Naive thymus-derived CD8-positive, alpha-beta T cell (primary cell): ENCODE results near the gene PRG2. TPM values are rescaled to one million over a fixed set of nuclear protein-coding genes. Genes with fewer than 3 reads are reported as not detected.

Experiments used
- ATAC-seq, 2 donors: fragments of 150-1000 bp; cut with Tn5 transposase in 1 of 2; sonication (Bioruptor Pico), chemical (Tn5 transposase) in 1 of 2; 1 replicate in 1 of 2; 2 replicates in 1 of 2; pipeline ENCODE4 v1.10.0; 2021; ENCODE audit warnings: mild to moderate bottlenecking in 2 of 2, moderate library complexity in 2 of 2
- POLR2A ChIA-PET: fragments of 350-600 bp; sonication (Branson Sonifier 250); formaldehyde crosslinking; loops from one replicate; lab custom pipeline; 2021; ENCODE audit warnings: antibody characterized with exemption; lab: Charles Lee
- DNase-seq, 10 donors: peaks; one replicate each; pipeline versions ENCODE4 v3.0.0 to v3.0.0-alpha.2; 2020 to 2022
- H3K27ac Mint-ChIP-seq, 10 donors: one replicate each; pipeline ENCODE4 v1.8.0; 2020 to 2022; ENCODE audit warnings: mild to moderate bottlenecking in 10 of 10, mixed read lengths in 10 of 10, moderate library complexity in 4 of 10, inconsistent platforms in 1 of 10
- H3K27me3 Mint-ChIP-seq, 5 donors: one replicate each; pipeline ENCODE4 v1.8.0; 2021 to 2022; ENCODE audit warnings: mixed read lengths in 5 of 5
- H3K36me3 Mint-ChIP-seq, 3 donors: one replicate each; pipeline ENCODE4 v1.8.0; 2020 to 2022; ENCODE audit warnings: mixed read lengths in 3 of 3, mild to moderate bottlenecking in 2 of 3, inconsistent platforms in 1 of 3
- H3K4me1 Mint-ChIP-seq, 4 donors: one replicate each; pipeline ENCODE4 v1.8.0; 2021 to 2022; ENCODE audit warnings: mixed read lengths in 4 of 4
- H3K4me3 Mint-ChIP-seq, 10 donors: one replicate each; pipeline ENCODE4 v1.8.0; 2020 to 2022; ENCODE audit warnings: mild to moderate bottlenecking in 10 of 10, mixed read lengths in 10 of 10, moderate library complexity in 6 of 10, inconsistent platforms in 1 of 10
- H3K9me3 Mint-ChIP-seq, 9 donors: one replicate each; pipeline ENCODE4 v1.8.0; 2020 to 2022; ENCODE audit warnings: mixed read lengths in 9 of 9, mild to moderate bottlenecking in 3 of 9, inconsistent platforms in 1 of 9, moderate library complexity in 1 of 9
- polyA plus RNA-seq, 3 donors: library from polyadenylated mRNA; unstranded; fragments of 300-500 nt; fragmentation: Illumina TruSeq; gene quantifications; one replicate each; pipeline ENCODE4 v1.2.3, GENCODE V29; 2021
- total RNA-seq, 8 experiments: library from RNA in 2 of 8; stranded (reverse) in 2 of 8; gene quantifications; one replicate each; pipeline ENCODE4 v1.2.3 and lab custom pipeline; 2021 to 2026

The PRG2 gene
- total and polyA plus RNA-seq, 5 experiments from 2014 or later, result not detected

DNA sequence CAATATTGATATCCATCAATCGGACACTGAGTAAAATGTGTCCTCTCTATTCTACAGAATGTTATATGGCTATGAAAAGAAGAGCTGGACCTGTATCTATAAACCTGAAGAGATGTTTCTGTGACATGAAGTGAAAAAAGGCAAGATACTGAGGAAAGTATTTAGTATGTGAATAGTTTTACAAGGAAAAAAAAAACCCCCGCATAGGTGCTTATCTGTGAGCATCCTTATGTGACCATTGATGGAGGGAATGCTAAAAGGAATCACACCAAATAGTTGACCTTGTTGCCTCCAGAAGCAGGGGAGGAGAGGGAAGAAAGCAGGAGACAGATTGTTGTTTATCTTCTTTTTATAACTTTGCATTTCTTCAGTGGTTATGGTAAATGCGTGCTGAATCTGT is 661 bp upstream of the PRG2 start:
- peaks cover 0 to 2% (median 0%) of the 10 kb centered on the region in 4 donors for H3K4me1 Mint-ChIP-seq
- peaks cover 0 to 8% (median 0%) of the 10 kb centered on the region in 5 donors for H3K27me3 Mint-ChIP-seq
- POLR2A ChIA-PET, result no interaction called here

DNA sequence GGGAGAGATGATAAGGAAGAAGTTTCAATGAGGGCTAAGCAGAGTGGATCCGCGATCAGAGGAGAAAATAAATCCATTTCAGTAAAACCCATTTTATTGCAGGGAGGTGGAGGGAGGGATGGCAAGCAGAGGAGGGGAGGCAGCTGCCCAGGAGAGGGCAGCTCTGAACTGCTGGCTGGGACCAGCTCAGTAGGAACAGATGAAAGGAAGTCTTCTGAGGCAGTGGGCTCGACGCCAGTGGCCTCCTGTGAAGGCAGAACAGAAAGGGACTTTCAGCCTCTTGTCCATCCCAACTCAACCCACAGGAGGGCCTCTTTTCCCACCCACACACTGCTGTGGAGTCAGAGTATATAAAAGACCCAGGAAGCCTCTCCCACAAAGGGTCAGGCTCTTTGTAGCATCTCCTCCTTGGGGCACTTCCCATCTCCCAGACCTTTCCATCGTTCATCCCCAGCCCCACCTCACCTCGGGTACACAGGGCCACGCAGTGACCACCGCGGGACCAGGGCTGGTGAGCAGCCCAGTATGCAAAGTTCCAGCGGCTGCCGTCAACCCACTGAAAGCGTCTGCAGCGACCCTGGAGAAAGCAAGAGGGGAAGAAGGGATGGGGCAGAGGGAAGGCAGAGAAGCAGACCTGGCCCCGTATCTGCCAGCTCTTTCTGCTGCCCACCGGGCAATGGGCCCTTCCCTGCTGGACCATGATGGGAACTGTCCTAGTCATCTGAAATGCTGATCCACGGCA is 3.0 kb downstream of the PRG2 start:
- Mint-ChIP-seq H3K9me3 (no peaks in the 10 kb centered on the region), H3K27me3 (peaks cover 0 to 13% (median 0%) of the 10 kb centered on the region in 5 donors), H3K36me3 (no peaks in the 10 kb centered on the region), H3K4me3 (no peak overlapping the region), H3K4me1 (peaks cover 0 to 2% (median 0%) of the 10 kb centered on the region in 4 donors), H3K27ac (no peak overlapping the region)
- ATAC-seq (no peak), DNase-seq (no peak)
- POLR2A ChIA-PET, result no interaction called here

More for the DNA sequence above, 661 bp upstream of the PRG2 start:
- Mint-ChIP-seq H3K9me3 (no peaks in the 10 kb centered on the region), H3K4me3 (no peak overlapping the region), H3K27ac (no peak overlapping the region), H3K36me3 (no peaks in the 10 kb centered on the region)
- DNase-seq (no peak), ATAC-seq (no peak)

- Mint-ChIP-seq H3K36me3 (no peaks in the 10 kb centered on the region), H3K27ac (no peak overlapping the region), H3K4me3 (no peak overlapping the region), H3K27me3 (peaks cover 0 to 24% (median 0%) of the 10 kb centered on the region in 5 donors), H3K4me1 (peaks cover 0 to 2% (median 0%) of the 10 kb centered on the region in 4 donors), H3K9me3 (no peaks in the 10 kb centered on the region)
- POLR2A ChIA-PET, result no interaction called here
- DNase-seq (no peak), ATAC-seq (no peak)
Measured at GRCh38 chr11:57386178-57386940, 4.1 kb downstream of the PRG2 start.

DNA sequence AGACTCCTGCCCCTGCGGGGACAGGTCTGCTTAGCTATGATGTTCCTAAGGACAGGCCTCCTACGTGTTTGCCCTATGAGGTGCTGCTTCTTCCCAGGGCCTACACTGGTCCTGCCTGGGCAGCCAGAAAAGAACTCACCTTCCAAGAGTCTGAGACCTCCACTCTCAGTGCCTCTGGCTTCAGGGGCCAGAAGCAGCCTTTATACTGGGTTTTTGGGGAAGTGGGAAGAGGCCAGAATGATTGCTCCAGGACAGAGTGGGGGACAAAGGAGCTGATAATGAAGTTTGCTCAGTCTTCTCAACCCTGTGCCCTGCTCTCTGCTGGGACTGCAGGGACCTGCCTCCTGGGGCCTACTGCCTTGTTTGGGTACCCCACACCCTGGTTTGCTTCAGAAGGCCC is 9.5 kb downstream of the PRG2 start, which contains the start of gene PRG3:
TSS of gene PRG3 (minus strand) at position 176 of the 400 bp plus-strand sequence. CDS start 442 bp downstream, outside the sequence.
- no peak for ATAC-seq
- DNase-seq, result no peak
- no peak within 1 kb of the TSS for H3K4me3 Mint-ChIP-seq
- no peaks in the 10 kb centered on the region for H3K36me3 Mint-ChIP-seq
- POLR2A ChIA-PET, result no interaction called here
- peaks cover 0 to 2% (median 0%) of the 10 kb centered on the region in 9 donors for H3K9me3 Mint-ChIP-seq
- peak within 1 kb of the TSS in 1 of 10 donors; percentile 59 for H3K27ac Mint-ChIP-seq
- no peaks in the 10 kb centered on the region for H3K4me1 Mint-ChIP-seq
- peaks cover 6 to 40% (median 15%) of the 10 kb centered on the region in 5 donors for H3K27me3 Mint-ChIP-seq

GRCh38 chr11:57379732-57380131 is 10.7 kb downstream of the PRG2 start:
- H3K9me3 Mint-ChIP-seq, result peaks cover 0 to 2% (median 0%) of the 10 kb centered on the region in 9 donors
- DNase-seq (no peak), ATAC-seq (no peak)
- no peaks in the 10 kb centered on the region for H3K36me3 Mint-ChIP-seq
- H3K27ac Mint-ChIP-seq, result peak overlapping the region in 1 of 10 donors; percentile 73
- H3K4me3 Mint-ChIP-seq, result no peak overlapping the region
- H3K27me3 Mint-ChIP-seq, result peaks cover 6 to 40% (median 15%) of the 10 kb centered on the region in 5 donors
- POLR2A ChIA-PET, result no interaction called here
- no peaks in the 10 kb centered on the region for H3K4me1 Mint-ChIP-seq

DNA sequence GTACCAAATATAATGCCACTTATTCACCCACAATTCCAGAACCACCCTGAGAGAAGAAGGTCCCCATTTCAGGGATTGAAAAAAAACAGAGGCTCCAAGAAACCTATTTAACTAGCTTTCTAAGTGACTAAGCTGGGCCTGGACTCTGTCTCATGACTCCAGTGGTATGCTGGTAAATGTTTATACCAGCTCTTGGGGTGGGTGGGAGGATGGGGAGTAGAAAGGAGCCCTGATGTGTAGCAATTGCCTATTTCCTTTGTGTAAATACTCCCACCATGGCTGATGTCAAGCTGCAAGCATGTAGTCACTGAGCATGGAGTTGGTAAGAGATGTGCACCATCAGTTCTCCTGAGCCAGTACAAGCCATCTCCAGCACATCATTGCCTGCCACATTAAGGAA is 12.3 kb downstream of the PRG2 start:
- no peak for ATAC-seq
- Mint-ChIP-seq H3K27ac (no peak overlapping the region), H3K4me1 (no peaks in the 10 kb centered on the region), H3K4me3 (no peak overlapping the region), H3K27me3 (peaks cover 6 to 40% (median 15%) of the 10 kb centered on the region in 5 donors), H3K36me3 (no peaks in the 10 kb centered on the region), H3K9me3 (peaks cover 0 to 2% (median 0%) of the 10 kb centered on the region in 9 donors)
- no peak for DNase-seq
- POLR2A ChIA-PET, result no interaction called here

GRCh38 chr11:57377107-57377506 is 13.3 kb downstream of the PRG2 start:
- no peak overlapping the region for H3K4me3 Mint-ChIP-seq
- H3K27ac Mint-ChIP-seq, result no peak overlapping the region
- POLR2A ChIA-PET, result no interaction called here
- DNase-seq, result no peak
- H3K9me3 Mint-ChIP-seq, result peaks cover 0 to 2% (median 0%) of the 10 kb centered on the region in 9 donors
- ATAC-seq, result no peak
- no peaks in the 10 kb centered on the region for H3K4me1 Mint-ChIP-seq
- H3K27me3 Mint-ChIP-seq, result peaks cover 6 to 32% (median 15%) of the 10 kb centered on the region in 5 donors
- no peaks in the 10 kb centered on the region for H3K36me3 Mint-ChIP-seq

DNA sequence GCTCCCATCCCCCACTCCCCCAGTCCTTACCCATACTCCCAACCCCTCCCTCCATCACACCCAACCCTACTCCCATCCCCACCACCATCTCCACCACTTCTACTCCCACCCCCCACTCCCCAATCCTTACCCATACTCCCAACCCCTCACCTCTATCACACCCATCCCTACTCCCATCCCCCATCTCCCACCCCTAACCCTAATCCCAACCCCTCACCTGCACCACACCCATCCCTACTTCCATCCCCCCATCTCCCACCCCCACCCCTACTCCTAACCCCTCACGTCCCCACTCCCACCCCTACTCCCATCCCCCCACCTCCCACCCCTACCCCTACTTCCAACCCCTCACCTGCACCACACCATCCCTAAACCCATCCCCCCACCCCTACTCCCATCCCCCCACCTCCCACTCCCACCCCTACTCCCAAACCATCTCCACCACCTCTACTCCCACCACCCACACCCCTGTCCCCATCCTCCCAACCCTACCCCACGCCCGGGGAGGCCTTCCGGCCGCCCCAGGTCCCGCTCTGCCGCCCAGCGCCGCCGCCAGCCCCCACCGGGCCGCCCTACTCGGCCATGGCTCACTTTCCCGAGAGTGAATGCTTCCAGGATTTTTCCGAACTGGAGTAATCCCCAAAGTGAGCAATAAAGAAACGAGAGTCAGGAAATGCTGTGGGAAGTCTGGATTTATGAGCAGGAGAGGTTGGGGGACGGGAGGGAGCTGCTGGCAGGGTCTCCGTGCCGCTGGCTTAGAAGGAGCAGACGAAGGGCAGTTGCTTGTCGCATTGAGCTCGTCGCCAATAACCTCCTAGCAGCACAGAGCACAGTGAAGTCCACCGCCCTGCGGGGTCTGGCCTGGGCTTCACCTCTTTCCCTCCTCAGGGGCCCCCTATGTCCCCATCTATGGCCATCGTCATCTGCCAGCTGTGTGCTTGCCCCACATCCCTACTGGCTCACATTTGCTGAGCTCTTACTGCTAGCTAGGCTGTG is 14.1 kb downstream of the PRG2 start:
- DNase-seq (no peak), ATAC-seq (no peak)
- no peaks in the 10 kb centered on the region for H3K4me1 Mint-ChIP-seq
- H3K27me3 Mint-ChIP-seq, result peaks cover 6 to 27% (median 15%) of the 10 kb centered on the region in 5 donors
- POLR2A ChIA-PET, result no interaction called here
- no peaks in the 10 kb centered on the region for H3K36me3 Mint-ChIP-seq
- no peak overlapping the region for H3K4me3 Mint-ChIP-seq
- no peak overlapping the region for H3K27ac Mint-ChIP-seq
- peaks cover 0 to 2% (median 0%) of the 10 kb centered on the region in 9 donors for H3K9me3 Mint-ChIP-seq

- peaks cover 0 to 1% (median 0%) of the 10 kb centered on the region in 9 donors for H3K9me3 Mint-ChIP-seq
- no peaks in the 10 kb centered on the region for H3K4me1 Mint-ChIP-seq
- H3K27ac Mint-ChIP-seq, result peak overlapping the region in 1 of 10 donors; percentile 72
- no peaks in the 10 kb centered on the region for H3K36me3 Mint-ChIP-seq
- DNase-seq (no peak), ATAC-seq (no peak)
- H3K4me3 Mint-ChIP-seq, result no peak overlapping the region
- H3K27me3 Mint-ChIP-seq, result peaks cover 6 to 23% (median 15%) of the 10 kb centered on the region in 5 donors
- POLR2A ChIA-PET, result no interaction called here
Measured at GRCh38 chr11:57375490-57375889, 15.0 kb downstream of the PRG2 start.

DNA sequence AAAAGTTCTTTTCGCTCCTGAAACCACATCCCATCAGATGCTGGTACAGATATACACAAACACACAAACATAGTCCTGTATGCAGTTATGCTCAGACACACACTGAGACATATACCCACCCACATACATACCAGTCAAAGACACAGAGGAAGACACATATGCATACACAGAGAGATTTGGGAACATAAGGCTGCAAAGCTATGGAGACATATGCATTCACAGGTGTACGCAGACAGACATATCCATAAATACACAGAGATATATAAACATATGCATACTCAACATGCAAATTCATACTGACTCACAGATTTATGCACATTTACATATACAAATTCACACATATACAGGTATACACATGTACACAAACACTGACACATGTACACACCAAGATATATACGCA is 15.5 kb downstream of the PRG2 start:
- Mint-ChIP-seq H3K9me3 (no peaks in the 10 kb centered on the region), H3K4me1 (no peaks in the 10 kb centered on the region), H3K27me3 (peaks cover 4 to 22% (median 15%) of the 10 kb centered on the region in 5 donors), H3K36me3 (no peaks in the 10 kb centered on the region), H3K4me3 (no peak overlapping the region), H3K27ac (no peak overlapping the region)
- ATAC-seq (no peak), DNase-seq (no peak)
- POLR2A ChIA-PET, result no interaction called here

DNA sequence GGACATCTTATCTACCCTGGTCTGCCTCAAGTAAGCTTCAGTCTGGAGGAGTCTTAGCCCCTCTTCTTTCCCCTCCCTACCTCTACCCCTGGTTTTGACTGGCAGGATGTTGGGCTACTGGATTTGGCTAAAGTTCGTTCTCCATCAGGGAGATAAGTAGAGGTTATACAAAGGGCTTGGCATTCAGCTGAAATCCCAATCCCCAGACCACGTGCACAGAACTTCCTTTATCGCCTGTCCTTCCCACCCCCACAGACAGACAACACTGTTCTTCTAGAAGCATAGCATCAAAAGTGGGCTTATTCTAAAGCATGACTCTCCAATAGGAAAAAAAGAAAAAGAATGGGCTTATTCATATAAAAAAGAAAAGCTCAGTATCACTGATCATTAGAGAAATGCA is 17.3 kb downstream of the PRG2 start:
- no peaks in the 10 kb centered on the region for H3K36me3 Mint-ChIP-seq
- no peak for DNase-seq
- no peak for ATAC-seq
- POLR2A ChIA-PET, result no interaction called here
- peaks cover 3 to 15% (median 11%) of the 10 kb centered on the region in 5 donors for H3K27me3 Mint-ChIP-seq
- H3K27ac Mint-ChIP-seq, result no peak overlapping the region
- no peaks in the 10 kb centered on the region for H3K9me3 Mint-ChIP-seq
- no peaks in the 10 kb centered on the region for H3K4me1 Mint-ChIP-seq
- no peak overlapping the region for H3K4me3 Mint-ChIP-seq

DNA sequence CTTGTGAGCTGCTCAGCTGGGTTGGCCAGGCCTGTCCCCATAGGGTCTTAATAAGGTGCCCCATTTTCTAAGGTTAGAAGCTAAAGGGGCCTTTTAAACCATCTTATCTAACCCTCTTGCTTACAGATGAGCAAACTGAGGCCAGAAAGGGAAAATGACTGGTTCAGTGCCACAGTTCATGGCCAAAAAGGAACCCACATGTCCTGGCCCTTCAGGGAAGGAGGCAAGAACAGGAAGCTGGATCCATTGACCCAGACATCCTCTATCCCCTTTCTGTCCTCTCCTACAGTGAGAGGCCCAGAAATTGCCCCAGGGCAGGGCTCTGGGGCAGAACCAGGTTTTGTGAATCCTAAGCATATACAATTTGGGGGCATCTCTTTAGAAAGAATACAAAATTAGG is 19.5 kb downstream of the PRG2 start:
- no peaks in the 10 kb centered on the region for H3K4me1 Mint-ChIP-seq
- peaks cover 0 to 2% (median 0%) of the 10 kb centered on the region in 5 donors for H3K27me3 Mint-ChIP-seq
- no peak overlapping the region for H3K4me3 Mint-ChIP-seq
- ATAC-seq (no peak), DNase-seq (no peak)
- H3K27ac Mint-ChIP-seq, result no peak overlapping the region
- no peaks in the 10 kb centered on the region for H3K9me3 Mint-ChIP-seq
- no peaks in the 10 kb centered on the region for H3K36me3 Mint-ChIP-seq
- POLR2A ChIA-PET, result no interaction called here
